Mucosa of descending colon (tissue), 3 donors: ENCODE data around the gene DSCAML1. TPM values are rescaled to one million over a fixed set of nuclear protein-coding genes. Genes with fewer than 3 reads are reported as not detected.

Experiments used
- ATAC-seq: fragments of 200-7000 bp; cut with Tn5 transposase; one replicate; pipeline ENCODE4 v1.9.1; 2020; ENCODE audit warnings: mild to moderate bottlenecking, moderate library complexity
- DNase-seq, 3 donors: peaks; one replicate each; pipeline ENCODE4 v3.0.0-alpha.2; 2020
- H3K36me3 ChIP-seq: fragments of 200-600 bp; one replicate; pipeline ENCODE4 v1.8.0; 2021; ENCODE audit warnings: low read depth, mild to moderate bottlenecking
- H3K4me1 ChIP-seq: fragments of 200-600 bp; one replicate; pipeline ENCODE4 v1.8.0; 2021; ENCODE audit warnings: low read depth, mild to moderate bottlenecking
- H3K4me3 ChIP-seq: fragments of 200-600 bp; one replicate; pipeline ENCODE4 v1.8.0; 2021; ENCODE audit warnings: mild to moderate bottlenecking
- H3K9me3 ChIP-seq: fragments of 200-600 bp; one replicate; pipeline ENCODE4 v1.8.0; 2021; ENCODE audit warnings: mild to moderate bottlenecking
- intact Hi-C, 2 donors: fragments of 100-400 bp; cut with DNase I in 1 of 2; cut with micrococcal nuclease in 1 of 2; formaldehyde crosslinking; loops; one replicate each; pipeline versions ENCODE4 v1.11.0 to v1.11.1; 2022; cut with DNase I, micrococcal nuclease
- total RNA-seq, 3 donors: library from RNA; stranded (reverse); fragmentation: NEBNext Ultra II Directional in 2 of 3; extraction: Animal tissue kit (Norgen Biotek cat#: 25700) in 2 of 3; gene quantifications; one replicate each; pipeline versions ENCODE4 v1.2.1 to v1.2.4, GENCODE V29; 2021 to 2023
- TF ChIP-seq, protein P1 (sequence below): fragments of 200-600 bp; IDR thresholded peaks from one replicate; pipeline ENCODE4 v1.8.0; 2022; ENCODE audit warnings: antibody characterized with exemption, mild to moderate bottlenecking
- donor health status: DM: no; HTN: no; CAD: no; lungs with moderate emphysema.
- donor health status: DM: no; HTN: no; CAD: no.
- donor health status: DM: no; HTN: yes; CAD: no.

Gene DSCAML1
- total RNA-seq, 3 donors from 2014 or later = 5.0 to 5.5 (median 5.3) TPM

DNA sequence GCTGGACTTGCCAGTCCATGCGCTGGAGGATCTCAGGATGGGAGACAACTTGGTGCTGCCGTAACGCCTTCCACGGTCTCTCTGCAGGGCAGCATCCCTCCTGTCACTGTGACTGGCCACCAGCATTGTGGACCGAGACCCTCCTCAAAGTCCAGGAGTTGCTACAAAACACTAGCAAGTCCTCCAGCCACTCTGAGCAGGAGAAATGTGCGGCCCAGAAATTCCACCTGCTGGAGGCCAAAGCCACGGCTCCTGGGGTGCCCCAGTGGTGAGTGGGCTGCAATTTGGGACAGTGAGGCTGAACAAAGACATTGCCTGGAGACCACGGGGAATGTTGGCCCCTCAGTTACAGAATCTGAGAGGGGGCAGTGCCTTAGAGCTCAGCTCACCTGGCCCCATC is 6.9 kb upstream of the DSCAML1 start:
- TF ChIP-seq, protein P1, sequence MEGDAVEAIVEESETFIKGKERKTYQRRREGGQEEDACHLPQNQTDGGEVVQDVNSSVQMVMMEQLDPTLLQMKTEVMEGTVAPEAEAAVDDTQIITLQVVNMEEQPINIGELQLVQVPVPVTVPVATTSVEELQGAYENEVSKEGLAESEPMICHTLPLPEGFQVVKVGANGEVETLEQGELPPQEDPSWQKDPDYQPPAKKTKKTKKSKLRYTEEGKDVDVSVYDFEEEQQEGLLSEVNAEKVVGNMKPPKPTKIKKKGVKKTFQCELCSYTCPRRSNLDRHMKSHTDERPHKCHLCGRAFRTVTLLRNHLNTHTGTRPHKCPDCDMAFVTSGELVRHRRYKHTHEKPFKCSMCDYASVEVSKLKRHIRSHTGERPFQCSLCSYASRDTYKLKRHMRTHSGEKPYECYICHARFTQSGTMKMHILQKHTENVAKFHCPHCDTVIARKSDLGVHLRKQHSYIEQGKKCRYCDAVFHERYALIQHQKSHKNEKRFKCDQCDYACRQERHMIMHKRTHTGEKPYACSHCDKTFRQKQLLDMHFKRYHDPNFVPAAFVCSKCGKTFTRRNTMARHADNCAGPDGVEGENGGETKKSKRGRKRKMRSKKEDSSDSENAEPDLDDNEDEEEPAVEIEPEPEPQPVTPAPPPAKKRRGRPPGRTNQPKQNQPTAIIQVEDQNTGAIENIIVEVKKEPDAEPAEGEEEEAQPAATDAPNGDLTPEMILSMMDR = no peak
- Histone ChIP-seq H3K9me3 (no peaks in the 10 kb centered on the region), H3K4me3 (no peak overlapping the region), H3K4me1 (peaks cover 19% of the 10 kb centered on the region), H3K36me3 (no peaks in the 10 kb centered on the region)
- DNase-seq (no peak), ATAC-seq (no peak)
- intact Hi-C loops = no loop called here

DNA sequence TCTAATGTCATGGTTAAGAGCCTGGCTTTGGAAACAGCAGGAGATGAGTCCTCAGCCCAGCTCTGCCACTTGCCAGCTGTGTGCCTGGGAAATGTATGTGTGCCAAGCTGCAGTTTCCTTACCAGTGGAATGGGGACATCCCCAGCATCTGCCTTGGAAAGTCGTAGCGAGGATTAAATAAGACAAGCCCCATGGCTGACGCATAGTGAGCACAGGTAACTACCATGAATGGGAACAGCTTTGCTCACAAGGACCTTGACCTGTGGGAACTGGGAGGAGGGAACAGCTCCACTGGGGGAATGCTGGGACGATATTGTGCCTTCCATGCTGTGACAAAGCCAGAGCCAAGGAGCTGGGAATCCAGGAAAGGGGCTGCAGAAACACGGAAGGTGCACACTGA is 2.6 kb upstream of the DSCAML1 start:
- TF ChIP-seq, protein P1 = no peak
- Histone ChIP-seq H3K4me1 (peaks cover 18% of the 10 kb centered on the region), H3K4me3 (no peak overlapping the region), H3K36me3 (no peaks in the 10 kb centered on the region), H3K9me3 (no peaks in the 10 kb centered on the region)
- DNase-seq = peak in 1 of 3 donors; percentile 26
- intact Hi-C loops = no loop called here
- peak; percentile 77 for ATAC-seq

DNA sequence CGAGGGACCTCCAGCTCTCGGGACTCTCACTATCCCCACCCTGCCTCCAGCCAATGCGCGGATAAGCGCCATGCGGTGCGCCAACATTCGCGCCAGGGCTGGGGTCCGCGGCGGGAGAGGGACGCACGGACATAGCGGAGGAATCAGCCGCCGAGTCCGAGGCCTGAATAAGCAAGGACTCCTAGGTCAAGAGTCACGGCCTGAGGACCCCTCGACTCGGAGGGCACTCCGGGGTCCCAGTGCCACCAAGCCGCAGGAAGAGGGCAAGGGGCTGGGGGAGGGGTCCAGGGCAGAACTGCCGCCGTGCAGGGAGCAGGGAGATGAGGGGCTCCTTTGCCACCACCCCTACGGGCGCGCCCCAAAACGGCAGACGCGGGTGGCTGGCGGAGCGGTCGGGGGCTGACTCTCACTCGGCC is 552 bp downstream of the DSCAML1 start:
- Histone ChIP-seq H3K4me3 (no peak overlapping the region), H3K4me1 (peaks cover 18% of the 10 kb centered on the region), H3K36me3 (no peaks in the 10 kb centered on the region), H3K9me3 (no peaks in the 10 kb centered on the region)
- no peak for ATAC-seq
- no peak for DNase-seq
- TF ChIP-seq, protein P1 = no peak
- intact Hi-C loops = no loop called here

DNA sequence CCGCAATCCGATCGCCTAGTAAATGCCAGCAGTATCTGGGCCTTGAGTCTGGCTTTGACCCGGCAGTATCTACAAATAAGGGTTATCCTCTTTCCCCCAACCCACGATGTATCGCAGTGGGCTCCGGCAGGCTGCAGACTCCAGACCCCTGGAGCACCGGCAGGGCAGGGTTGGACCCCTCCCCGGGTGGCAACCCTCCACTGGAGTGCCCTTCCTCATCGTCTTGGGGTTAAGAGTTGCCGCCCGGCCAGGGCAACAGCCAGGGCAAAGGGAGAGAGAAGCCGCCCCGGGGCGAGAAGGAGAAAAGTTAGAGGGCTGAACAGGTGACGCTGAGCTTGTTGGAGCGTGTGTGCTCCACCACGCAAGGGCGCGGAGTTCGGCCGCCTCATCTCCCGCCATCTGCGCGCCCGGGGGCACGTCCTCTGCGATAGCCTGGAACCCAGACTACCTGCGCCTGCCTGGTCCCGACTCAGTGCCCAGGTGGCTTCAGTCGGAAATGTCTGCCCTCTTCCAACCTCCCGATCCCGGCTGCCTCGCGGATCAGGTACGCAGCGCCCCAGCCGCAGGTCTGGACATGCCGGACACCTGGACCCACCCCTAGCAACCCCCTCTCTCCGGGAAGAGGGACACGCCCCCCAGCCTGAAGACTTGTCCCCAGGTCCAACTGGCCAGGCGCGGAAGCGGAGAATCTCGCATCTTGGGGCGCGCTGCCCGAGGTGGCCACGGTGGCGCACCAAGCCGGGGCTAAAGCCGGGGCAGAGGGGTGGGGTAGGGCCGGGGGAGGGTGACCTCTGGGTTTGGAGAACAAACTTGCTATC is 1.2 kb downstream of the DSCAML1 start:
- Histone ChIP-seq H3K36me3 (no peaks in the 10 kb centered on the region), H3K4me3 (no peak overlapping the region), H3K9me3 (no peaks in the 10 kb centered on the region), H3K4me1 (peaks cover 18% of the 10 kb centered on the region)
- intact Hi-C loops = no loop called here
- TF ChIP-seq, protein P1 = no peak
- ATAC-seq (peak; percentile 34), DNase-seq (peak in 2 of 3 donors; percentile 45 to 59)

DNA sequence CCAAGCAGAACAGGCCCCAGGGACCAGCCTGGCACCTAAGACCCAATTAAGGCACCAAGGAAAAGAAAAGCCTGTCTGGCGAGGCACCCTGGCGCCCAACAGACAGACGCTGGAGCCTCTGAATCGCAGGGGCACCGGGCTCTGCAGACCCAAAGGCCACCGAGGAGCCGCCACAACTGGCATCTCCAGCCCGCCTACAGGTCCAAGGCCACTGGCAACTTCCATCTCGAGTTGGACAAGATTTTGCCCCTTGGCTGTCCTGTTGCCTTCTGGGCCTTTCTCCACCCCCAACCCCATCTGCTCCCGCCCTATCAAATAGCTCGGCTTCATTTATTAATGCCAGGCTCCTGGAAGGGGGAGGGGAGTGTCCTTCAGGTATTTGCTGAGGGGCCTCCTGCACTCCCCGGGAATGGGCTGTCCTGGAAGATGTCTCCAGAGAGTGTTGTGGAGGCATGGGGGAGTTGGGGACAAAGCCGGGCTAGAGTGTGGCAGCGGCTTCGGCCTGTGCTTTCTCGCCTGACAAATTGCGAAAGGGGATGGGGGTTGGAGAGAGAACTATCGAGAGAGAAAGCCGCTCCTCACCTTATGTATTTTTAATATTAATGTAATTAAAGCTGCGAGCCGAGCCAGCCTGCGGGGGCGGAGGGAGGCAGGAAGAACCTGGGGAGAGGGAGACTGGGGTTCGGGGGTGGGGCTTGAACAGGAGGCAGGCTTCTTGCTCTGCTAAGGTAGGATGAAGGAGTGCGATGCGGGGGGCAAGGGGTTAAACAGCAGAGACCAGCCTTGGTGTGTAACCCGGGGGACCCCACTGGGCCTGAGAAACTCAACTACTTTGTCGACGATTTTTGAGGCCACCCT is 2.0 kb downstream of the DSCAML1 start:
- Histone ChIP-seq H3K4me1 (peaks cover 18% of the 10 kb centered on the region), H3K9me3 (no peaks in the 10 kb centered on the region), H3K4me3 (no peak overlapping the region), H3K36me3 (no peaks in the 10 kb centered on the region)
- TF ChIP-seq, protein P1 = no peak
- DNase-seq (no peak), ATAC-seq (no peak)
- intact Hi-C loops = no loop called here
